ENCODE results near the gene DOCK8.

DOCK8 gene

DNA sequence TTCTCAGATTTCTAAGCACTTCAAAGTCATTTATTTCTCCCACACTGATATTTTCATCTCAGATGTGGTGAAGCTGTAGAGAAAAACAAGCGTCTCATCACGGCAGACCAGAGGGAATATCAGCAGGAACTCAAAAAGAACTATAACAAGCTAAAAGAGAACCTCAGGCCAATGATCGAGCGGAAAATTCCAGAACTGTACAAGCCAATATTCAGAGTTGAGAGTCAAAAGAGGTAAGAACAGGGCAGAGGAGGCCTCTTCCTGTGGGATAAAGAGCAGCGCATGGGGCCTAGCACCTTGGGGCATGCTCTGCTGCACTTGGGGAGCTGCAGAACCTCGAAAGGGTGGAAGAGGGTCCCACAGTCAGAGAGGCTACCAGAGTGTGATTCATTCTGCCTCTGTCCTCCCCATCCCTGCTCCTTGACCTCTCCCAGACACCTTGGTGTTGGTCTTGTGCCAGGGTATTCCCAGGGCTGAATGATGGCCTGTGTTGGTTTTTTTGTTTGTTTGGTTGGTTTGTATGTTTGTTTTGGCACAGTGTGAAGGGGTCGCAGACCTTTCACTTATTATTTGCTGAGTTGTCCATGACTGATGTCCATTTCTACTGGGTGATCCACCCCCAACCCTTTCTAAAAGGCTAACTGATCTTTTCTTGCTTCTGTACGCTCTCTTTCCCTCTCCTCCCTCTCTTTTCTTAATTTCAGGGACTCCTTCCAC is 248.9 kb downstream of the DOCK8 start:
- H3K9ac ChIP-seq (ENCODE audit: low read depth in 1 of 2, low read length in 2 of 2) = no peak overlapping the region
- no peak overlapping the region for H3K4me3 ChIP-seq (ENCODE audit: low read depth in 1 of 2, low read length in 2 of 2)
- H3K4me1 ChIP-seq (ENCODE audit: control insufficient read depth in 1 of 2, insufficient read depth in 2 of 2, low read length in 2 of 2) = peaks cover 3 to 4% of the 10 kb centered on the region in 2 donors
- H3K36me3 ChIP-seq (ENCODE audit: control insufficient read depth in 1 of 2, insufficient read depth in 2 of 2, low read length in 2 of 2) = peaks cover 0 to 12% of the 10 kb centered on the region in 2 donors
- no peak overlapping the region for H3K27ac ChIP-seq (ENCODE audit: low read depth, low read length)
- no peaks in the 10 kb centered on the region for H3K27me3 ChIP-seq (ENCODE audit: control insufficient read depth in 1 of 2, insufficient read depth in 2 of 2, low read length in 2 of 2)
- H3K9me3 ChIP-seq (ENCODE audit: control insufficient read depth in 1 of 2, low read length in 2 of 2) = no peaks in the 10 kb centered on the region

DNA sequence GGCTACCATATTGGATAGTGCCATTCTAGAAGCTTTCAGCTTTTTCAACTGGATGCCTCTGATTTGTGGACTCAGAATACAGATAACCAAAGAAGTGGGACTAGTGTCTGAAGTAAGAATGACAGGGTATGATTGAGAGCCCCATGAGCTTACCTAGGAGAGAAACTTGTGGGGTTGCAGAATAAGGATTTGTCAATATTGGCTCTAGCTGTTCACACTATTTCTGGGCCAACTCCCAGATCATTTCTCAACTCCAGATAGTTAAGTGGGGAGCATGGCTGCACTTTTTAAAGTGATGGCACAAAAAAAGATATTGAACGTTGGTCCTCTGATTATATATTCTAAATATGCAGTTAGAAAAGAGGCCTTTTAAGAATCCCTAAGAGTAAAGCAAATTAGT is 252.1 kb downstream of the DOCK8 start:
- H3K9me3 ChIP-seq (ENCODE audit: control insufficient read depth in 1 of 2, low read length in 2 of 2) = no peaks in the 10 kb centered on the region
- H3K36me3 ChIP-seq (ENCODE audit: control insufficient read depth in 1 of 2, insufficient read depth in 2 of 2, low read length in 2 of 2) = peaks cover 0 to 12% of the 10 kb centered on the region in 2 donors
- H3K4me1 ChIP-seq (ENCODE audit: control insufficient read depth in 1 of 2, insufficient read depth in 2 of 2, low read length in 2 of 2) = peaks cover 19 to 29% of the 10 kb centered on the region in 2 donors
- no peak overlapping the region for H3K9ac ChIP-seq (ENCODE audit: low read depth in 1 of 2, low read length in 2 of 2)
- no peak overlapping the region for H3K27ac ChIP-seq (ENCODE audit: low read depth, low read length)
- H3K4me3 ChIP-seq (ENCODE audit: low read depth in 1 of 2, low read length in 2 of 2) = no peak overlapping the region
- no peaks in the 10 kb centered on the region for H3K27me3 ChIP-seq (ENCODE audit: control insufficient read depth in 1 of 2, insufficient read depth in 2 of 2, low read length in 2 of 2)

DNA sequence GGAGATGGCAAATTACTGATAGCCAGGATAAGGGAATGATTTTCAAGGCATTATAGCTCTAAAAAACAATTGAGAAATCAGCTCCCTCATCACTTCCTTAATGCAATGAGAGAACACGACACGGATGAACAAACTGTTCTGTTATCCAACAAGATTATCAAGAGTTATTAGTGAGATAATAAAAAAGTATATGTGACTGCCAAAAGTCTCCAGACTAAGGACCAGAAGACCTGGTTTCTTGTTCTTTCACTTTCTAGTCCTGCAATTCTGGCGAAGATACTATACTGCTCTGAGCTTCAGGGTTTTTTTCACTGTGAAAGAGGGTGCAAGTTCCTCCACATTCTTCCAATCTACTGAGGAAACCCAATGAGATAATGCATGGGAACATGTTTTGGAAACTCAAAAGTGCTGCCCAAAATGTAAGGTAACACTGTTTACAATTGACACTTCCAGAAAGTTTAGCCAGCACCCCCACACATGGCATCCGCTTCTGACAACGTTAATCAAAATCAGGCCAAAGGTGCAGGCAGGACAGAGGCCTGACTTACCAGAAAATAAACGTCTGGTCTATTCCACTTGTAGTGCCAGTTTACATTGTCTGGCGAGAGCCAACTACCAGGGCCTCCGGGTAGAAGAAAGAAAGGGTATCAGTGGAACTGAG is 254.2 kb downstream of the DOCK8 start:
- H3K27ac ChIP-seq (ENCODE audit: low read depth, low read length) = peak overlapping the region; percentile 45
- H3K27me3 ChIP-seq (ENCODE audit: control insufficient read depth in 1 of 2, insufficient read depth in 2 of 2, low read length in 2 of 2) = no peaks in the 10 kb centered on the region
- peak overlapping the region; percentile 30 to 62 for H3K9ac ChIP-seq (ENCODE audit: low read depth in 1 of 2, low read length in 2 of 2)

DNA sequence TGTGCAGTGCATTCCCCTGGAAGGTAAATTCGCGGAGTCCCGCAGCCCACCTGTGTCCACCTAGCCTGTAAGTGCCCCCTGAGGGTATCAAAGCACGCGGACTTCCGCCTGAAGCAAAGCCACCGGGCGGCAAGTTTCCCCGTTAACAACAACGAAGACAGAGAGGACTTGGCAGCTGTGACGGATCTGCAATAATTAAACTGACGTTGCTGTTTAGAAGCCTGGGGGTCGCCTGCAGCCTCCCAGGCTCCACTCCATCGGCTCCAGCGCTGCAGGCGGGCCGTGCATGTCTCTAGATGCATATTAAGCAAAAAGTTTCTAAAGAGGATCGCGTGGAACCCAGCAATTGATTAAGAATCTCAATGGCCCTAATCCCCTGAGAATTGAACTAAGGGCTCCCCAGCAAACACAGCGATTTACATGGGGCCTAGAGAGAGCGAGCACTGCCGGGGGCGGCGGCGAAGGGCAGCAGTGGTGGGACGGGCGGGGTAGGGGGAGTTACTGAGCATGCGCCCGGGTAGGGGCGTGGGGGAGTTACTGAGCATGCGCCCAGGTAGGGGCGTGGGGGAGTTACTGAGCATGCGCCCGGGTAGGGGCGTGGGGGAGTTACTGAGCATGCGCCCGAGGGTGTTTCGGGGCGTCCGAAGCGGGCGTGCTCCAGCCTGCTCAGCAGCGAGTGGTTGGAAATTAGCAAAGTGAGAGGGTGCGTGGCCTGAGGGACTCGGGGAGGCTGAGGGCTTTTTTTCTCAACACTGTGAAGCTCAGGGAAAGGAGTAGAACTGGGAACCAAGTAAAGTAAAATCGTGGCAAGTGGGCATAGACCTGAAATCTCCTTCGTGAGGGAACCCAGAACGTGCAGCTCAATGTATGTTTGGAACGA is 255.2 kb downstream of the DOCK8 start:
- H3K9me3 ChIP-seq (ENCODE audit: control insufficient read depth in 1 of 2, low read length in 2 of 2) = no peaks in the 10 kb centered on the region
- peaks cover 19 to 31% of the 10 kb centered on the region in 2 donors for H3K4me1 ChIP-seq (ENCODE audit: control insufficient read depth in 1 of 2, insufficient read depth in 2 of 2, low read length in 2 of 2)
- H3K4me3 ChIP-seq (ENCODE audit: low read depth in 1 of 2, low read length in 2 of 2) = peak overlapping the region; percentile 77
- H3K36me3 ChIP-seq (ENCODE audit: control insufficient read depth in 1 of 2, insufficient read depth in 2 of 2, low read length in 2 of 2) = no peaks in the 10 kb centered on the region
- no peaks in the 10 kb centered on the region for H3K27me3 ChIP-seq (ENCODE audit: control insufficient read depth in 1 of 2, insufficient read depth in 2 of 2, low read length in 2 of 2)
- peak overlapping the region; percentile 47 for H3K27ac ChIP-seq (ENCODE audit: low read depth, low read length)
- peak overlapping the region; percentile 64 to 75 for H3K9ac ChIP-seq (ENCODE audit: low read depth in 1 of 2, low read length in 2 of 2)

More for the DNA sequence above, 254.2 kb downstream of the DOCK8 start:
- no peaks in the 10 kb centered on the region for H3K9me3 ChIP-seq (ENCODE audit: control insufficient read depth in 1 of 2, low read length in 2 of 2)
- peaks cover 19 to 31% of the 10 kb centered on the region in 2 donors for H3K4me1 ChIP-seq (ENCODE audit: control insufficient read depth in 1 of 2, insufficient read depth in 2 of 2, low read length in 2 of 2)
- peaks cover 0 to 6% of the 10 kb centered on the region in 2 donors for H3K36me3 ChIP-seq (ENCODE audit: control insufficient read depth in 1 of 2, insufficient read depth in 2 of 2, low read length in 2 of 2)
- H3K4me3 ChIP-seq (ENCODE audit: low read depth in 1 of 2, low read length in 2 of 2) = peak overlapping the region; percentile 75 to 77

DNA sequence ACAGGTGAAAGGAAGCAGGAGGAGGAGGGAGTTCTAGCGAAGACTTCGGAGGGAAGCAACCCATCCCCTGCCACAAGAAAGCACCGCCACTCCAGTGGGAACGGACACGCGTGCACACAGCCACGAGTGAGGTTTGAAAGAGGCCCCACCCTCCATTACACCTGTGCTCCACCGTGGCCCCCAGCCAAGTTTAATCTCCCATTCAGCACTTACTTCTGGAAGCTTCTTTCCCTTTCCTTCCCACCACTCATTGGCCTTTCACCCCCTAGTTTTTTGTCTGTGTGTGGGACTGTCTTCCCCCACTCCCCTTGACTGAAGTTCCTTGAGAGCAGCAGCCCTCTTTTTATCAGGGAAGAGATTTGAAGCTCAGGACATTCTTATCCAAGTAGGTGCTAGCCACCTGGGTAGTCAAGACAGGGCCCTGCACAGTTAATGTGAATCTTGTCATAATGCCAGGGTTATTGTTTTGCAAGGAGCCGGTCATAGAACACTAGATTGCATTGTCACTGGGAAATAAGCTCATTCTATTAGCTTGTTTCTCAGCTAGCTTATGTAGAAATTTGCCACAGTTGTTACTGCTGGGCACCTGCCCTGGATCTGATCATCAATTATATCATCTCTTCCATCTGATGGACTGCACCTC is 256.0 kb downstream of the DOCK8 start:
- Histone ChIP-seq H3K36me3 (ENCODE audit: control insufficient read depth in 1 of 2, insufficient read depth in 2 of 2, low read length in 2 of 2) (no peaks in the 10 kb centered on the region), H3K27me3 (ENCODE audit: control insufficient read depth in 1 of 2, insufficient read depth in 2 of 2, low read length in 2 of 2) (no peaks in the 10 kb centered on the region), H3K4me1 (ENCODE audit: control insufficient read depth in 1 of 2, insufficient read depth in 2 of 2, low read length in 2 of 2) (peaks cover 19 to 31% of the 10 kb centered on the region in 2 donors), H3K27ac (ENCODE audit: low read depth, low read length) (peak overlapping the region; percentile 47), H3K4me3 (ENCODE audit: low read depth in 1 of 2, low read length in 2 of 2) (peak overlapping the region; percentile 77), H3K9me3 (ENCODE audit: control insufficient read depth in 1 of 2, low read length in 2 of 2) (no peaks in the 10 kb centered on the region), H3K9ac (ENCODE audit: low read depth in 1 of 2, low read length in 2 of 2) (peak overlapping the region; percentile 44 to 64)

DNA sequence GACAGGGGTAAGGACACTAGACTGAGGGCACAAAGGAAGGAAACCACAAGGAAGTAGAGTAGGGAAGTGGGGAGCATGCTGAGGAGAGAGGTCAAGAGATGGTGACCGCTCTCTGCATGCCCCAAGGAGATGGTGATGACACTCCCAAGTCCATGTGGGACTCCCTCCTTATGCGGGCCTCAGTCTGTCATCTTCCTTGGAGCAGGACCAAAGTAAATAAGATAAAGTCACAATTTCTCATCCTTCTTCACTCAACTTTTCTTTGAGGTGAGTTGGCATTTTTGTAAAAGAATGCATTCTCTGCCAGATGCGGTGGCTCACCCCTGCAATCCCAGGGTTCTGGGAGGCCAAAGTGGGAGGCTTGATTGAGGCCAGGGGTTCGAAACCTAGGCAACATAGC is 256.7 kb downstream of the DOCK8 start:
- no peak overlapping the region for H3K9ac ChIP-seq (ENCODE audit: low read depth in 1 of 2, low read length in 2 of 2)
- peak overlapping the region in 1 of 2 donors; percentile 77 for H3K4me3 ChIP-seq (ENCODE audit: low read depth in 1 of 2, low read length in 2 of 2)
- H3K4me1 ChIP-seq (ENCODE audit: control insufficient read depth in 1 of 2, insufficient read depth in 2 of 2, low read length in 2 of 2) = peaks cover 19 to 31% of the 10 kb centered on the region in 2 donors
- H3K27me3 ChIP-seq (ENCODE audit: control insufficient read depth in 1 of 2, insufficient read depth in 2 of 2, low read length in 2 of 2) = no peaks in the 10 kb centered on the region
- no peaks in the 10 kb centered on the region for H3K36me3 ChIP-seq (ENCODE audit: control insufficient read depth in 1 of 2, insufficient read depth in 2 of 2, low read length in 2 of 2)
- no peaks in the 10 kb centered on the region for H3K9me3 ChIP-seq (ENCODE audit: control insufficient read depth in 1 of 2, low read length in 2 of 2)
- H3K27ac ChIP-seq (ENCODE audit: low read depth, low read length) = no peak overlapping the region

DNA sequence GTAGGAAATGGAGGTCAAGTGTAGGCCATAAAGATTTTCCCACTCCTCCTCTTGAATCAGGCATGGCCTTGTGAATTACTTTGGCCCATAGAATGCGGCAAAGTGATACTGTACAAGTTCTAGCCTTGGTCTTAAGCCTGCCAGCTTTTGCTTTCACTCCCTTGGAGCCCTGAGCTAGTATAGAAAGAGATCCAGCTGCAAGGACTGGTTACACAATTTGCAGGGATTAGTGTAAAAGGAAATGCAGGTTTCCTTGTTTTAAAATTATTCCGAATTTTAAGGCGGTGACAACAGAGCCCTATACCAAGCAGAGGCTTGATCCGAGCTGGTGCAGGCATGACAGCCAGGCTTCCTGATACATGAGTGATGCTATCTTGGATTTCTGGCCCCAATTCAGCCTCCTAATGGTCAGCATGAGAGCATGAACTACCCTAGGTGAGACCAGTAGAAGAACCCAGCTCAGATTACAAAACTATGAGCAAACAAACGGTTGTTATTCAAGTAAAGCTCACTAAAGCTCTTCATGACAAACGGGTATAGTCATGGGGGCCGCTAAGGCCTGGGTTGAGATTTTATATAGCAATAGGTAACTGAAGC is 257.9 kb downstream of the DOCK8 start:
- Histone ChIP-seq H3K27me3 (ENCODE audit: control insufficient read depth in 1 of 2, insufficient read depth in 2 of 2, low read length in 2 of 2) (no peaks in the 10 kb centered on the region), H3K36me3 (ENCODE audit: control insufficient read depth in 1 of 2, insufficient read depth in 2 of 2, low read length in 2 of 2) (no peaks in the 10 kb centered on the region), H3K9ac (ENCODE audit: low read depth in 1 of 2, low read length in 2 of 2) (no peak overlapping the region), H3K4me3 (ENCODE audit: low read depth in 1 of 2, low read length in 2 of 2) (no peak overlapping the region), H3K4me1 (ENCODE audit: control insufficient read depth in 1 of 2, insufficient read depth in 2 of 2, low read length in 2 of 2) (peaks cover 19 to 31% of the 10 kb centered on the region in 2 donors), H3K9me3 (ENCODE audit: control insufficient read depth in 1 of 2, low read length in 2 of 2) (no peaks in the 10 kb centered on the region), H3K27ac (ENCODE audit: low read depth, low read length) (no peak overlapping the region)

DNA sequence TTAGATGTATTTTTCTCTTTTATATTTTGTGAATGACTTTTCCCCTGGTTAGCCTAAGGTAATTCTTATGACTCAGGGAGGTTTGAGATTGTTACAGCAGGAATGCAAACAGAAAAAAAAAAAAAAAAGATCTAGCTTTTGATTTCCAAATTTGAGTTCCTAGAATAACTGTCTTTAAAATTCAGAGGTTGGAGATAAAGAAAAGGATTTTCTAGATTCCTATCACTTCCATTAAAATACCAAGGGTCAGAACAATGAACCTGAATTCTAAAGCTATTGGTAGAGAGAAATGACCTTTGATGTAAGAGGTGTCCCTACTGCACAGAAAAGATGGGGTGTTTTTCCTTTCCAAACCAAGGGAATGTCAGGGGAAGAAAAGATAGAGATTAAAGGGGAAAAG is 262.5 kb downstream of the DOCK8 start:
- Histone ChIP-seq H3K4me1 (ENCODE audit: control insufficient read depth in 1 of 2, insufficient read depth in 2 of 2, low read length in 2 of 2) (no peaks in the 10 kb centered on the region), H3K36me3 (ENCODE audit: control insufficient read depth in 1 of 2, insufficient read depth in 2 of 2, low read length in 2 of 2) (no peaks in the 10 kb centered on the region), H3K27ac (ENCODE audit: low read depth, low read length) (no peak overlapping the region), H3K9me3 (ENCODE audit: control insufficient read depth in 1 of 2, low read length in 2 of 2) (no peaks in the 10 kb centered on the region), H3K27me3 (ENCODE audit: control insufficient read depth in 1 of 2, insufficient read depth in 2 of 2, low read length in 2 of 2) (no peaks in the 10 kb centered on the region), H3K9ac (ENCODE audit: low read depth in 1 of 2, low read length in 2 of 2) (no peak overlapping the region), H3K4me3 (ENCODE audit: low read depth in 1 of 2, low read length in 2 of 2) (no peak overlapping the region)

DNA sequence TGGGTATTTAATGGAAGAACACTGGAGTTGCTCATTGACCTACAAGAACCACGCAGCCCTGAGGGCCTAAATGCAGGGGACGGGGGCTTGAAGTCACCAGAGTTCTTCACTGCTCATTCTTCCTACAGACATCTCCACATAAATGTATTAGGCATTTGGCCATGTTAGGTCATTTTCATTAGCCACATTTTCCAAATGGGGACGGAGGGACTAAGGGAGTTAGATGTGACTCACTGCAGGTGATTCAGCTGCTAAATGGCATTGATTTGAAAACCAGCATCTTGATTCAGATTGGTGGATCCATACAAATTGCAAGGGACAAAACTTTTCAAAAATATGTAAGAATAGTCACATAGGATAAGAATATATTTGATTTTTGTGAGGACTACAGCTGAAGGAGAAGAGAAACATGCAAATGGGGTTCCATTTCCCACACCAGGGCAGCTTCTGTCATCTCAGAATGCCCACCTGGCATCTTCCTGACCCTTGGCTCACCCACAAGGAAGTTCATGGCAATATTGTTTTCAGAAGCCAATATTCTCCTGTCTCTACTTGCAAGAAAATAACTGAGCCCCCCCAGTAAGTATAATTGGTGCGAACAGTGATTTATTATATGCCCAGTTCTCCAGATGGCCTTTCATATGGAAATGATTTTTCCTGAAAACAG is 264.8 kb downstream of the DOCK8 start:
- Histone ChIP-seq H3K36me3 (ENCODE audit: control insufficient read depth in 1 of 2, insufficient read depth in 2 of 2, low read length in 2 of 2) (no peaks in the 10 kb centered on the region), H3K9me3 (ENCODE audit: control insufficient read depth in 1 of 2, low read length in 2 of 2) (no peaks in the 10 kb centered on the region), H3K27me3 (ENCODE audit: control insufficient read depth in 1 of 2, insufficient read depth in 2 of 2, low read length in 2 of 2) (no peaks in the 10 kb centered on the region), H3K27ac (ENCODE audit: low read depth, low read length) (no peak overlapping the region), H3K4me3 (ENCODE audit: low read depth in 1 of 2, low read length in 2 of 2) (no peak overlapping the region), H3K9ac (ENCODE audit: low read depth in 1 of 2, low read length in 2 of 2) (no peak overlapping the region), H3K4me1 (ENCODE audit: control insufficient read depth in 1 of 2, insufficient read depth in 2 of 2, low read length in 2 of 2) (no peaks in the 10 kb centered on the region)
